A172 (cell line): Measurements from ENCODE around the gene BLACAT1. TPM values are rescaled to one million over a fixed set of nuclear protein-coding genes. Genes with fewer than 3 reads are reported as not detected.

ENCODE experiments used
- DNase-seq: peaks from one replicate; pipeline ENCODE4 v3.0.0-alpha.2; 2015; ENCODE audit warnings: low spot score
- total RNA-seq: library from RNA; depleted of rRNA; stranded (reverse); fragments of >200 nt; shearing (Covaris generic); gene quantifications from 2 replicates; pipeline ENCODE4 v1.2.3, GENCODE V29; 2014

BLACAT1 gene
- total RNA-seq, 1 experiment from 2014 or later = 0.28 TPM

DNA sequence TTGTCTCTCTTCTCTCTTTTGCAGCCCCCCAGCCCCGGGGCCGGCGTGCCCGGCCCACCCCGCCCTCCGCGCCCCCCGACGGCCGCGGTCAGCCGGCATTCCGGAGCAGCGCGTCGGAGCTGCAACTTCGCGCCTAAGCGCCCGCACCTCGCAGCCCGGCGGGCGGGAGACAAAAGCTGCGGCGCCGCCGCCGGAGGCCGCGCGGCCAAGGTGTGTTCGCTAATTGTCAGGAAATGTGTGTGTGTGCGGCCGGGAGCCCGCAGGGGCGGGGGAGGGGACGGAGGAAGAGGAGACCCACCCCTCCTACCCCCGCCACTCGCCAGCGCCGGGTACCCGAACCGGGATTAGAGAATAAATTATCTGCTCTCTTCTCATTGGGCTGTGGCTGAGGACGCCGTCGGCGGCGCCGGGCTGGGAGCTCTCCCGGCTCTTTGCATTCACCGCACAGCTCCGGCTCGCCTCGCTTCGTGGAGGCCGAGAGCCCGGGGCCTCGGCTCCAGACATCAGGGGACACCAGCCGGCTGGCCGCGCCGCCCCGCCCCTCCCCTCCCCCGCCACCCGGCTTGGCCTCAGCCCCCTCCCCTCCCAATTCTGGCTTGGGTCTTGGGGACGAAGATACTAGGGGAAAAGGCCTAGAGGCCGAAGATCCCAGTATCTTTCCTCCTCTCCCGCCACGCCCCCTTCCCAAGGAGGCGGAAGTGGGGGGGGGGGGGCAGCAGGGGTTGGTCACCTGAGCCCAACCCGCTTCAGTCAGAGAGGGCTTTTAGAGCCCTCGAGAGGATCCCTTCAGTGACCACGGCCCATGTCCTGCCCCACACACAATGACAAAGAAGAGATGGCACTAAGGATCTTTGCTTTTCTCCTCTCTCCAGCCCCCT, 1.3 kb upstream of the BLACAT1 start:
- DNase-seq = no peak

GRCh38 chr1:205456383-205456867, 580 bp upstream of the BLACAT1 start:
- no peak for DNase-seq

- DNase-seq = no peak
Observed at GRCh38 chr1:205454903-205455335, 926 bp downstream of the BLACAT1 start.

DNA sequence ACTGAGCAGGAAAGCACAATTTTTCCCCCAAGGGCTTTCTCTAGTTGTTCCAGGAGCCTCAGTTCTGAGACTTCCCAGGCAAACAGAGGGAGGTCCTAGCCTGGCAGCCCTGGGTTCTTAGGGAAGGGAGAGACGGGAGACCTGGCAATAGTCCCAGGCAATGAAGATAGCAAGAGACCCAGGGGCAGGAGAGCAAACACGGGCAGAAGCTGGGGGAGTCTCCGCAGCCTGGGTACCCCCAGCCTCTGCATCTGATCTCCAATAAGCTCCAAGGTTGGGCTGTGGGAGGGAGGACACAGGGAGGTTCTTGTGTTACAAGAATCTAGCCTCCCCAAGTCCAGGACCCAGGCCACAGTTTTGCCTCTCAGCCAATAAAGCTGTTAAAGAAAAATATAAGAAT, 2.4 kb downstream of the BLACAT1 start:
- no peak for DNase-seq

DNA sequence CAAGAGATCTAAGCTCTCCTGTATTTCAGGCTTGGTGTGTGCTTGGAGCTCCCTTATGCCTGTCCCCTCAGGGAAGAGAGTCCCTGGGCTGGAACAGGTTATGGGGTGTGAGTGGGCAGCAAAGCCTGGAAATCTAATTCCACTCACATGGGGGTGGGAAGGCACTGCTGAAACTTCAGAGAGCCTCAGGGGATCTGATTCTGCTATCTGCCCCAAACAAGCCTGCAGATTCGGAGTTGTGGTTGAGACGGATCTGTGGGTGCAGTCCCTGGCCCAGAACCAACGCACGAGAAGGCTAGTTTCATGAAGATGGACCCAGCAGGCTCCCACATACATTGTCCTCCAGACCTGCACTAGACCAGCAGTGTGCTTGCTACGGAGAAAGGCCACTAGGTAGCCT, 2.9 kb downstream of the BLACAT1 start:
- DNase-seq = no peak

DNA sequence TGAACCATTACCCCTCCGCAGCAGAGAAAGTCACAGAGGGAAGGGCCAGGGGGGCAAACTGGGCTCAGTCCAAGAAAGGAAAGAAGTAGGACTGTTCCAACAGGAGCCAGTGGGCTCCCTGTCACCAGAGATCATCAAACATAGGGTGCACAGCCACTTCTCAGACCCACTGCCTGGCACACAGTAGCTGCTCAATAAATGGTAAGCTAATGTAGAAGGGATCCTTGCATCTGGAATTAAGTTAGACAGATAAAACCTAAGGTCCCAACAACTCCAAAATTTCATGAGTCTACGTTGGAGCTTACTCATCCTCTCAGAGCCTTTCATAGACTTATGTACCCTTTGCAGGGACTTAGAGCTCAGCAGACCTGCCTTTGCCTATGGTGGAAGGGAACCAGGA, 3.5 kb downstream of the BLACAT1 start:
- no peak for DNase-seq

DNA sequence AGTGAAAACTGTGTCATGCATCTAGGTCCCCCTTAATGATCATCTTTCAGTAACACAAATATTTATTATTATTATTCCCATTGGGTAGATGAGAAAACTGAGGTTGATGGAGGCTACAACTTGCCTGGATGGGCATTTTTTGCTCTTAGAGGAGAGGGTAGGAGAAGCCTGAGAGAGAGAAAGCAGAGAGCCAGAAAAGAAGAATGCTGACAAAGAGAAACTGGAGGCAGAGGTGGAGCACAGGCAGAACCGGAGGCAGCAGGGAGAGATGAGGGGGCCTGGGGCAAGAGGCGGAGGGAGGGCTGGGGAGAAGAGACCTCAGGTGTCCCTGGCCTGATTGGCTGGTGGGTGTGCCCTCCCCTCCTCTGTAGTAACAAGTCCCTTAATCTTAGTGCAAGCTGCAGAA, 4.1 kb downstream of the BLACAT1 start:
- DNase-seq = no peak

DNA sequence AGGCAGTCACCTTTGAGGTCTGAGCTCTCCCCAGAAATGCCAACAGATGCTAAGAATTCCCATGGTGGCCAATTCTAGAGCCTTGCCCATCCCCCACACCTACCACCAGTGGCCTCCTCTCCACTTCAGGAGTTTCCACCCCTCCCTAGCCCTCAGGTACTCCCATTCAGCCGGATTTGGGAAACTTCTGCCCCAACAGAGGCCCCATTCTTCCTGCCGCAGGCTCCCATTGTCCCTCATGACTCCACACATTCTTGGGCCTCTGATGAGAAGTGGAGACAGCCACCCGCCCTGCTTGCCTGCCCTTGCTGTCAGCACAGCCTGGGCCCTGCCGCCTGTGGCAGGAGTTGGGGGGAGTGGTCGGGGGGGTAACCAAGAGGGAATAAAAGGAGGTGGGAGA, 4.6 kb downstream of the BLACAT1 start:
- no peak for DNase-seq

- peak; percentile 23 for DNase-seq
Observed at GRCh38 chr1:205450448-205450847, 5.4 kb downstream of the BLACAT1 start.

GRCh38 chr1:205449750-205450443, 5.9 kb downstream of the BLACAT1 start:
- DNase-seq = peak; percentile 86

GRCh38 chr1:205449254-205449749, 6.5 kb downstream of the BLACAT1 start:
- no peak for DNase-seq

DNA sequence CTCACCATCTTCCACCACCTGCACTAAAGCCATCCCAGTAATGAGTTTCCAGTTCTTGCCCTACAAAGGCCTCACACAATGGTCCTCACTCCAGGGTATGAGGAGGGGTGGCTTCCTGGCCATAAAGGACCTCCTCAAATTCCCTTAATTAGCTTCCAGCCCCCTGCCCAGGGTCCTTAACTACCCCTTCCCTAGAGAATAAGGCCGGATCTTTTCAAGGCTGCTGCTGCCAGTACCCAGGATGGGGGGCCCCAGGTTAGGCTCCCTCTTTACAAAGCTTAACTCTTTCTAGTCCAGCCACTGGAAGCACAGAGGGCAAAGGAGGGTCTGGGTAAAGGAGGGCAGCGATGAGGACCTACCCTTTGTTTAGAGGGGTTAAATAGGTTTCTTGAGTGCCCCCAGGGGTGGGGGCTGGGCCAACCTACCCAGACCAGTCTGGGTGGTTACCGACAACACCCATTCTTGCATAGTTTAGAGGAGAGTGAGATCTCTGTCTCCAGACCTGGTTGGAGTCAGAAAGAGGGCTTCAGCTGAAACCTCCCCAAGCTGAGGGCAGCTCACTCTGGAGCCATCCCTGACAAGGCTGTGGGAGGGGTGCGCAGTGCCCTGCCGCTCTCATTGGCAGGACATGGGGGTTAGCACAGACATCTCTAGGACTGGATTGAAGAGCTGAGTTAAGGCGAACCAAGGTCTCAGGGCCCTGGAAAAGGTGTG, 7.1 kb downstream of the BLACAT1 start:
- no peak for DNase-seq

DNA sequence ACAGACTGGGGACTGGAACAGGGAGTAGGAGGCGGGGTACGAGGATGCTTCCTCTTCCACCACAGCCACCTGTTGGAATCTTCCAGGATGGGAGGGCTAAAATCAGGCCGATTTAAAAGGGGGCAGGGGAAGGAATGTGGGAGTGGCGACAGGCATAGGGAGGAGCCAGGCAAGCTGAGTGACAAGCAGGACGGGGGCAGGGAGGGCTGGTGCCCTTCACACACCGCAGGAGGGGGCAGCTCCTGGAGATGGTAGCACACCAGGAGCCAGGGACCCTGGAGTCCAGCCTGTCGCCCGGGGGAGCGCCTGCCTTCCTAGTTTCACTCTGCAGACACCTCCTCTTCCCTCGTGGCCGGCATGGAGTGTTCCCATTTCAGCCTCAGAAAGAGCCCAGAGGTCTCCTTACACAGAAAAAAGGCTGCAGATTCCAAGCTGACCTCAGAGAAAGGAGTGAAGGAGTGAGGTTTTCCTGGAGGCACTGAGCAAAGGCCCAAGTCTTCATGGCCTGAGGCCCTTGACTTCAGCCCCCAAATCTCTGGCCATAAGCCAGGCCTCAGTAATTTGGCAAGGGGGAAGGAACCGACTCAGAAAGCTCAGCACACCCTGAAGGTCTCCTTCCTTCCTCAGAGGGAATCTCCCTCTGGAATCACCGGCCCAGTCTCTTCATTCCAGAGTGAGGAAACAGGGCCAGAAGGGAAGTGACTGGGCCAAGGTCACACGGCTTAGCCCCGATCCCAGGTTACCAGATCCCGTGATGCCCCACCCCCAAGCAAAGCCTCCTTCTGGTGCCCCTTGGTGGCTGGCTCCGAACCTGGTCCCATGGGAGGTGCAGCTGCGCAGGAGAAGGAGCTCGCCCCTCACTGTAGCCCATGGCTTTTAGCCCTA, 8.1 kb downstream of the BLACAT1 start:
- no peak for DNase-seq

GRCh38 chr1:205446828-205447227, 9.0 kb downstream of the BLACAT1 start:
- no peak for DNase-seq

DNA sequence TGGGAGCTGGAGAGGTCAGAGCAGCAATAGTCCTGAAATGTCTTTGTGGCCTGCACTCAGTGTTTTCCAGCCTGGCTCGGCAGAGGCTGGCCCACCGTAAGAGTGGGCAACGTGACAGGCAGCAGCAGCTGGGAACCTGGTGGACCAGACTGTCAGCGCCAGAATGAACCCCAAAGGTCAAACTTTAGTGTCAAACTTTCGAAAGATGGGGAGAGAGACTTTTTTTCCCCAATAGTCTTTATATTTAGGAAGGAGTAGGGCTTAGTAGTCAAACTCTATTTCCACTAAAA, 10.3 kb downstream of the BLACAT1 start:
- no peak for DNase-seq

DNA sequence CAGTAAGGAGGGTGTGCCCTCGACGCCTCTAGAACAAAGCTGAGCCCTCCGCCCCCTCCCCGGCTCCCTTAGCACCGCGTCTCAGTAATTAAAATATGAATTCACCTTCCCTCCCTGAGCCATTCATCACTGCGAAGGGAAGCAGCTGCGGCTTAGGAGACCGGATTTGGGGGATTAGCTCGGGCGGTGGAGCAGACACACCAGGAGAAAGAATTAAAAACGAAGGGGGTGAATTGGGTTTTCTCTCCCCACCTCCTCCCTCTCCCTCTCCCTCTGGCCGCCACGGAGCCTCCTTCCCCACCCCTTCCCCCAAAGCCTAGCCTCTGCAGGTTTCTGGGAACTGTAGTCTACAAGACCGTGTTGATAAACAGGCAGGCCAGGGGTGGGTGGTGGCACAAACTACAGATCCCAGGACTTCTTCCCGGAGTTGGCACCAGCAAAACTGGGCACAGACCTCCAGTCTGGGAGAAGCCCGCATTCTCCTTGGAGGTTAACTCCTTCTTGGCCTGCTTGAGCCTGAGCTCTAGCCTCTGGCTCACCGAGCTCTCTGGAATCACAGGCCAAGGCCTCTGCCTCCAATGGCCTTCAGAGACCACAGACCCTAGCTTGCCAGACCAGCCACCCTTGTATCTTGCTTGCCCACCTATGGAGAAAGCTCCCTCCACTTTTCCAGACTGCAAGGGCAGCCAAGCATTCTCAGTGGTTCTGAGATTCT, 10.8 kb downstream of the BLACAT1 start:
- DNase-seq = peak; percentile 82

- no peak for DNase-seq
Observed at GRCh38 chr1:205444300-205444930, 11.4 kb downstream of the BLACAT1 start.

GRCh38 chr1:205443585-205444299, 12.1 kb downstream of the BLACAT1 start:
- no peak for DNase-seq

DNA sequence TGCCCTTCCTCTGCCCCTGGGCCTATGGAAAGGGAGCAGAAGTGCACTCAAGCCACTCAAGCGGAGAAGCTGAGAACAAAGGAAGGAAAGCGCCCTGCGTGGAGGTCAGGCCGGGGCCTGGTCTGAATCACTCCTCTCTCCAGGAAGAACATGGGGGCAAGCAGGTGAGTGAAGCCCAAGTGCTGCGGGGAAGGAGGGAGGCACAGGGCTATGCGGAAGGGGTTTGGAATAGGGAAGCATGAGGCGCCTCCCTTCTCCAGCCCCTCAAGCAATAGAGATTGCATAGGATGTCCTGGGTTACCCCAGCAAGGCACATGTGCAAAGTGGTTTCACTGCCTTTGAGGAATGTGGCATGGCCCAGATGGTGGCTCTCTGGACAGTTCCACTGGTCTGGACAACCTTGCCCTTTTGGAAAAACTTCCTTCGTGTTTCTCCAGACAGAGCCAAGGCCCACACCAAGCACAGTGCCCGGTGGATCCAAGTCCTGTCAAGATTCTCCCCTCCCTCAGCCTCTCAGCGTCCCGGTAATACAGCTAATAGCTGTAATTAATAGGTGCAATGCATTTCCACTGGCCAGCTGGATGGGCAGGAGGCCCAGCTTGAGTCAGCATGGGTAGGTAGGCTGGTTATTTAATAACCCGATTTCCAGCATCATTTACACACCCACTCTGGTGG, 13.7 kb downstream of the BLACAT1 start:
- no peak for DNase-seq
